H1 (cell line): ENCODE results near the gene AMER2. TPM values are rescaled to one million over a fixed set of nuclear protein-coding genes. Genes with fewer than 3 reads are reported as not detected.

ENCODE experiments used
- CTCF ChIA-PET: fragments of 300-600 bp; sonication (Branson Sonifier 250); formaldehyde crosslinking; loops from one replicate; lab custom pipeline; 2021; ENCODE audit not compliant: partially characterized antibody; lab: Charles Lee
- POLR2A ChIA-PET: fragments of 300-600 bp; sonication (Branson Sonifier 250); formaldehyde crosslinking; loops from one replicate; lab custom pipeline; 2021; ENCODE audit warnings: inconsistent platforms; ENCODE audit not compliant: partially characterized antibody; lab: Charles Lee
- DNase-seq, 2 experiments: peaks; one replicate each; pipeline versions ENCODE4 v3.0.0 to v3.0.0-alpha.2; 2010 to 2022; ENCODE audit warnings: low spot score in 2 of 2, low read depth in 1 of 2, mixed read lengths in 1 of 2
- FAIRE-seq: peaks from 2 replicates; lab custom pipeline; 2011; peaks lifted over from hg19 to GRCh38; lab: Jason Lieb, UNC
- H2AFZ ChIP-seq: 2 replicates; pipeline ENCODE4 v1.8.1; 2012; ENCODE audit warnings: low read length, inconsistent platforms
- H2AK5ac ChIP-seq: 2 replicates; pipeline ENCODE4 v1.6.1; 2013; ENCODE audit warnings: low read depth, low read length
- H2BK120ac ChIP-seq: replicated peaks from 2 replicates; pipeline ENCODE3; 2013; ENCODE audit warnings: low read depth, low read length, inconsistent platforms
- H2BK12ac ChIP-seq: 2 replicates; pipeline ENCODE4 v1.6.1; 2013; ENCODE audit warnings: low read depth, low read length
- H2BK15ac ChIP-seq: 2 replicates; pipeline ENCODE4 v1.6.1; 2013; ENCODE audit warnings: low read length
- H2BK20ac ChIP-seq: 2 replicates; pipeline ENCODE4 v1.6.1; 2013; ENCODE audit warnings: low read length
- H2BK5ac ChIP-seq: 2 replicates; pipeline ENCODE4 v1.6.1; 2013; ENCODE audit warnings: low read depth, low read length
- H3K14ac ChIP-seq: 2 replicates; pipeline ENCODE4 v1.6.1; 2013; ENCODE audit warnings: inconsistent platforms; ENCODE audit not compliant: insufficient read length
- H3K18ac ChIP-seq: 2 replicates; pipeline ENCODE4 v1.6.1; 2013; ENCODE audit warnings: low read length; ENCODE audit errors: extremely low read depth
- H3K23ac ChIP-seq: 2 replicates; pipeline ENCODE4 v1.6.1; 2013; ENCODE audit warnings: inconsistent platforms; ENCODE audit not compliant: insufficient read length
- H3K23me2 ChIP-seq: 2 replicates; pipeline ENCODE4 v1.6.1; 2013; ENCODE audit warnings: low read depth, low read length
- H3K27ac ChIP-seq: 2 replicates; pipeline ENCODE4 v1.6.1; 2011; ENCODE audit warnings: low read depth, low read length, inconsistent platforms
- H3K27me3 ChIP-seq, 4 experiments: replicated peaks in 1 of 4; 1 replicate in 1 of 4; 2 replicates in 3 of 4; pipeline versions ENCODE4 v1.6.1 to v1.8.1; 2011 to 2013; ENCODE audit warnings: low read length in 3 of 4, mild to moderate bottlenecking in 3 of 4, inconsistent platforms in 2 of 4, mixed read lengths in 2 of 4, moderate library complexity in 1 of 4; ENCODE audit not compliant: control insufficient read depth in 3 of 4, insufficient read depth in 3 of 4; ENCODE audit errors: extremely low read depth in 1 of 4
- H3K36me3 ChIP-seq, 4 experiments: 2 replicates each; pipeline versions ENCODE4 v1.6.1 to v1.8.1; 2011 to 2013; ENCODE audit warnings: mild to moderate bottlenecking in 4 of 4, low read length in 3 of 4, moderate library complexity in 2 of 4, control low read depth in 1 of 4, inconsistent platforms in 1 of 4; ENCODE audit not compliant: insufficient read depth in 4 of 4, control insufficient read depth in 2 of 4
- H3K4ac ChIP-seq: replicated peaks from 2 replicates; pipeline ENCODE3; 2013; ENCODE audit warnings: low read length, low read depth, mixed read lengths, inconsistent platforms; ENCODE audit not compliant: insufficient read length
- H3K4me1 ChIP-seq, 4 experiments: replicated peaks in 1 of 4; 1 replicate in 1 of 4; 2 replicates in 3 of 4; pipeline versions ENCODE4 v1.6.1 to v1.8.1; 2011 to 2013; ENCODE audit warnings: low read length in 3 of 4, inconsistent platforms in 2 of 4, mixed read lengths in 1 of 4; ENCODE audit not compliant: insufficient read depth in 4 of 4, control insufficient read depth in 3 of 4
- H3K4me2 ChIP-seq, 2 experiments: 2 replicates each; pipeline versions ENCODE4 v1.6.1 to v1.8.1; 2011 to 2013; ENCODE audit warnings: low read depth in 2 of 2, low read length in 2 of 2, control low read depth in 1 of 2, inconsistent platforms in 1 of 2, mild to moderate bottlenecking in 1 of 2; ENCODE audit not compliant: insufficient read depth in 1 of 2
- H3K4me3 ChIP-seq, 4 experiments: fragments of 200-600, 300-600 bp in 1 of 4; sonication (generic), shearing (Covaris generic), sonication (Bioruptor Twin) in 1 of 4; 2 replicates each; pipeline versions ENCODE4 v1.5.1 to v1.8.1; 2011 to 2016; ENCODE audit warnings: low read length in 4 of 4, low read depth in 3 of 4, control low read depth in 2 of 4, inconsistent platforms in 2 of 4, mild to moderate bottlenecking in 2 of 4, mixed read lengths in 1 of 4, moderate library complexity in 1 of 4; ENCODE audit not compliant: insufficient read depth in 2 of 4; ENCODE audit errors: extremely low read depth in 1 of 4
- H3K56ac ChIP-seq: replicated peaks from 2 replicates; pipeline ENCODE3; 2013; ENCODE audit warnings: low read depth, mild to moderate bottlenecking, mixed read lengths, low read length, inconsistent platforms; ENCODE audit not compliant: insufficient read length
- H3K79me1 ChIP-seq: 2 replicates; pipeline ENCODE4 v1.6.1; 2013; ENCODE audit warnings: low read depth, low read length, control low read depth
- H3K79me2 ChIP-seq, 2 experiments: 2 replicates each; pipeline versions ENCODE4 v1.6.1 to v1.8.1; 2012 to 2013; ENCODE audit warnings: low read length in 2 of 2, mild to moderate bottlenecking in 2 of 2, inconsistent platforms in 1 of 2; ENCODE audit not compliant: insufficient read depth in 2 of 2, control insufficient read depth in 1 of 2
- H3K9ac ChIP-seq, 4 experiments: replicated peaks in 1 of 4; 1 replicate in 1 of 4; 2 replicates in 3 of 4; pipeline versions ENCODE4 v1.6.1 to v1.8.1; 2011 to 2013; ENCODE audit warnings: low read depth in 3 of 4, low read length in 3 of 4, control low read depth in 2 of 4, mild to moderate bottlenecking in 2 of 4, moderate library complexity in 2 of 4, inconsistent platforms in 1 of 4; ENCODE audit errors: extremely low read depth in 1 of 4
- H3K9me3 ChIP-seq, 2 experiments: 2 replicates each; pipeline versions ENCODE4 v1.6.1 to v1.8.1; 2012 to 2013; ENCODE audit warnings: mild to moderate bottlenecking in 2 of 2, moderate library complexity in 2 of 2, control low read depth in 1 of 2, inconsistent platforms in 1 of 2, low read depth in 1 of 2, low read length in 1 of 2, mixed read lengths in 1 of 2; ENCODE audit not compliant: insufficient read depth in 2 of 2
- H4K20me1 ChIP-seq, 2 experiments: replicated peaks in 1 of 2; 2 replicates each; pipeline versions ENCODE3 to v1.8.1; 2011 to 2013; ENCODE audit warnings: inconsistent platforms in 2 of 2, low read length in 2 of 2, mild to moderate bottlenecking in 1 of 2; ENCODE audit not compliant: insufficient read depth in 2 of 2, control insufficient read depth in 1 of 2
- H4K5ac ChIP-seq: 2 replicates; pipeline ENCODE4 v1.6.1; 2013; ENCODE audit warnings: low read length, low read depth, mixed read lengths, inconsistent platforms; ENCODE audit not compliant: insufficient read length
- H4K8ac ChIP-seq: 2 replicates; pipeline ENCODE4 v1.8.0; 2013; ENCODE audit warnings: mild to moderate bottlenecking, moderate library complexity, low read length, inconsistent platforms; ENCODE audit not compliant: insufficient read depth; ENCODE audit errors: extremely low read depth
- H4K91ac ChIP-seq: replicated peaks from 2 replicates; pipeline ENCODE3; 2013; ENCODE audit warnings: low read length, mixed read lengths, inconsistent platforms; ENCODE audit not compliant: insufficient read length
- CHD1 ChIP-seq: IDR thresholded peaks from 2 replicates; pipeline ENCODE4 v1.6.1; 2012; ENCODE audit warnings: low read depth, low read length, improper control_type of control experiment
- E2F6 ChIP-seq: IDR thresholded peaks from 2 replicates; pipeline ENCODE4 v1.6.1; 2012; ENCODE audit warnings: inconsistent platforms
- FOSL1 ChIP-seq: IDR thresholded peaks from 2 replicates; pipeline ENCODE4 v1.6.1; 2011; ENCODE audit warnings: mild to moderate bottlenecking, low read depth, low read length, moderate library complexity; ENCODE audit not compliant: insufficient read depth
- MAFK ChIP-seq: IDR thresholded peaks from 2 replicates; pipeline ENCODE4 v1.6.1; 2012; ENCODE audit warnings: low read depth, mild to moderate bottlenecking, improper control_type of control experiment, low read length
- MAX ChIP-seq: IDR thresholded peaks from 2 replicates; pipeline ENCODE4 v1.6.1; 2012; ENCODE audit warnings: inconsistent platforms
- POU5F1 ChIP-seq: IDR thresholded peaks from 2 replicates; pipeline ENCODE4 v1.6.1; 2011; ENCODE audit warnings: low read depth, mild to moderate bottlenecking, low read length, moderate library complexity
- RBBP5 ChIP-seq: IDR thresholded peaks from 2 replicates; pipeline ENCODE4 v1.7.1; 2012; ENCODE audit warnings: low read depth, mild to moderate bottlenecking, inconsistent platforms, low read length, moderate library complexity, borderline replicate concordance
- SAP30 ChIP-seq: fragments of 300-600 bp; sonication (generic); IDR thresholded peaks from 2 replicates; pipeline ENCODE4 v1.7.1; 2012; ENCODE audit warnings: low read length, moderate library complexity, mild to moderate bottlenecking, inconsistent platforms; ENCODE audit not compliant: insufficient read depth, insufficient replicate concordance
- SIRT6 ChIP-seq: IDR thresholded peaks from one replicate; pipeline ENCODE4 v1.7.1; 2012; ENCODE audit warnings: low read length, inconsistent platforms
- SP1 ChIP-seq: IDR thresholded peaks from 2 replicates; pipeline ENCODE4 v1.6.1; 2011; ENCODE audit warnings: low read depth, low read length
- WGBS, 2 experiments: shearing (Covaris generic) in 1 of 2; methylation state at CpG; one replicate each; pipeline versions ENCODE4 v1.1.6 to v1.1.7; 2013 to 2015; ENCODE audit warnings: low lambda C conversion rate in 2 of 2, mixed read lengths in 2 of 2, inconsistent platforms in 1 of 2, low coverage in 1 of 2, missing lambda C conversion rate in 1 of 2; ENCODE audit not compliant: insufficient replicate concordance in 2 of 2, insufficient coverage in 1 of 2, insufficient read length in 1 of 2; ENCODE audit errors: extremely low coverage in 1 of 2, missing lambda C conversion rate in 1 of 2; 5-methylcytosine and 5-hydroxymethylcytosine counted together
- polyA plus RNA-seq, 7 experiments: library from polyadenylated mRNA; depleted of rRNA in 3 of 7; stranded (reverse) in 5 of 7; unstranded in 2 of 7; fragments of >200 nt in 5 of 7; fragments of 200-250 nt in 2 of 7; gene quantifications; 1 replicate in 5 of 7; 2 replicates in 1 of 7; 4 replicates in 1 of 7; pipeline versions ENCODE4 v1.2.1 to v1.2.3, GENCODE V29; 2011 to 2013; ENCODE audit warnings: missing spikeins in 2 of 7, mixed read lengths in 2 of 7
- total RNA-seq: library from RNA; stranded (reverse); fragmentation: NEBNext Ultra II Directional; extraction: Animal tissue kit (Norgen Biotek cat#: 25700); gene quantifications from 2 replicates; pipeline ENCODE4 v1.2.1, GENCODE V29; 2021

Gene AMER2
- total and polyA plus RNA-seq, 2 of the 8 experiments (the other 6 are each of a cell fraction or from before 2014, with no cell fraction given): 0.14 to 0.50 TPM

- H3K9me3 ChIP-seq: peaks cover 0 to 8% of the 10 kb centered on the region in 2 experiments; a peak in 1 of 4 replicates
- H2BK120ac ChIP-seq: no peak overlapping the region
- H3K79me1 ChIP-seq: no peaks in the 10 kb centered on the region
- H3K36me3 ChIP-seq: no peaks in the 10 kb centered on the region
- no peak for DNase-seq
- no peak overlapping the region for H2BK5ac ChIP-seq
- peak overlapping the region; percentile 47; the same call in 1 of the 2 replicates for H2AFZ ChIP-seq
- H4K5ac ChIP-seq: no peak overlapping the region
- peaks cover 9 to 18% (median 16%) of the 10 kb centered on the region in 4 experiments for H3K27me3 ChIP-seq
- H3K23me2 ChIP-seq: peaks cover 3% of the 10 kb centered on the region; the same call in 1 of the 2 replicates
- peaks cover 0 to 6% (median 1%) of the 10 kb centered on the region in 4 experiments; a peak in 3 of 7 replicates for H3K4me1 ChIP-seq
- no peak overlapping the region for H3K18ac ChIP-seq
- H3K56ac ChIP-seq: no peak overlapping the region
- no peak overlapping the region for H4K8ac ChIP-seq
- TF ChIP-seq SP1 (no peak), E2F6 (no peak), SAP30 (no peak), FOSL1 (no peak), POU5F1 (no peak), RBBP5 (no peak), CHD1 (no peak), MAX (no peak), SIRT6 (no peak), MAFK (no peak)
- no peak overlapping the region for H4K91ac ChIP-seq
- no peak overlapping the region for H3K9ac ChIP-seq
- H3K4me3 ChIP-seq: no peak overlapping the region
- no peak overlapping the region for H2BK12ac ChIP-seq
- no peak overlapping the region for H3K27ac ChIP-seq
- FAIRE-seq: peak; percentile 57
- H4K20me1 ChIP-seq: no peaks in the 10 kb centered on the region
- no peak overlapping the region for H2AK5ac ChIP-seq
- ChIA-PET CTCF (no interaction called here), POLR2A (interaction anchor here (1.5 kb wide), 1 partner anchor 29 kb away, joined by 3 read pairs; no protein-coding TSS in a partner anchor)
- H3K14ac ChIP-seq: no peak overlapping the region
- H3K23ac ChIP-seq: no peak overlapping the region
- H3K79me2 ChIP-seq: no peaks in the 10 kb centered on the region
- 0 out of 4 replicates have a peak overlapping the region, but pooled peaks of 1 of the 2 experiments have one; percentile 0 for H3K4me2 ChIP-seq
- no peak overlapping the region for H2BK15ac ChIP-seq
- H3K4ac ChIP-seq: no peak overlapping the region
- 58% methylated on average over 6 of the region's 6 CpGs; no CpG with 5 or more reads in 1 of the 2 experiments for WGBS, 2 experiments
- H2BK20ac ChIP-seq: no peak overlapping the region
Observed at GRCh38 chr13:25165663-25166062, 6.4 kb downstream of the AMER2 start.
